GF-D8 (cell line): ENCODE data around the gene TOPBP1.
"Not testable (repeated sequence)": the region's sequence is repeated elsewhere in the genome, so short reads cannot be mapped to it uniquely, and the experiment has no call there.

Experiments used
- DNase-seq: peaks from one replicate; lab custom pipeline; 2025; lab: John Stamatoyannopoulos, UW

Gene TOPBP1

DNA sequence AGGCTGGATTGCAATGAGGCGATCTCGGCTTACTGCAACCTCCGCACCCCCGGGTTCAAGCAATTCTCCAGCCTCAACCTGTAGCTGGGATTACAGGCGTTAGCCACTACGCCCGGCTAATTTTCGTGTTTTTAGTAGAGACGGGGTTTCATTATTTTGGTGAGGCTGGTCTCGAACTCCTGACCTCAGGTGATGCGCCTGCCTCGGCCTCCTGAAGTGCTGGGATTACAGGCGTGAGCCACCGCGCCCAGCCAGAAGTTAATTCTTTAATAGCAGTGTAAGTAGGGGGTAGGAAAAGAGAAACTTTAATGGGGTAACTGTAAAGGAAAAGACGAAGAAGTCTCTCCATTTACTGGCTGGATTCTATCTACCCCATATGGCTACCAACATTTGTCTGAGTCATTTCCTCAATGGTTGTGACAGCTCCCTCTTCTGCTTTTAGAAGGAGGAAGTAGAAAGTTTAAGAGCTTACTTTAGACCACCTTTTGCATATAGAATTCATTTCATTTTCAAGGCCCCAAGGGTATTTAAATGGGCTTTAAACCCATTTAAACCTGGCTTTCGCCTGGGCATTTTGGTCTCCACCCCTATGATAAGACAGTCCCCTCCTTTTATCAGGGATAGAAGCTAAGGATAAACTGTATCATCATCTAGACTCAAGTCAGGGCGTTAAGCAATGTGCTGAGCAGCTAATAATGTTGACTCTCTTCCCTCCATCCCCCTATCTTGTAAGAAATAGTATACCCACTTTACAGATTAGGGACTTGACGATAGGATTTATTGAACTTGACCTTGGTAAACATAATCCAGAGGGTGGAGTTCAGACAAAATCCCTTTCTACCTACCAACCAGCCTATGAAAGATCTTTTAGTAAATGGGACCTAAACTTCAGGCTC lies 89.3 kb downstream of the TOPBP1 start:
- no peak for DNase-seq

DNA sequence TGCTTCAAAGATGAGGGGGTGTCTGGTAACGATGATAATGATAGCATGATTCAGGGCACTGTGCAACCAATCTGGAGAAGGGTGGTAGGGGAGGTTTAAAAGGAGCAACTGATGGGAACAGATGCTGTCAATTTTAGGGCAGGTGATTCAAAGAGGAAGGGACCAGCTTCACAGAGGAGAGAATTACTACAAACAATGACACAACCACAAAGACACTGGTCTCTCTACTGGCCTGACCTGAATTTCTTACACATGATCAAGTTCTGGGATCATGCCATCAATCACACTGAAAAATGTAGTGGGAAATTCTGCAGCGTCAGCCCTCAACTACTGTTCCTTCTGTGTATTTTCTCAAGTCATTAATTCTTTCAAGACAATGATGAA lies 90.8 kb downstream of the TOPBP1 start:
- DNase-seq, result no peak

DNA sequence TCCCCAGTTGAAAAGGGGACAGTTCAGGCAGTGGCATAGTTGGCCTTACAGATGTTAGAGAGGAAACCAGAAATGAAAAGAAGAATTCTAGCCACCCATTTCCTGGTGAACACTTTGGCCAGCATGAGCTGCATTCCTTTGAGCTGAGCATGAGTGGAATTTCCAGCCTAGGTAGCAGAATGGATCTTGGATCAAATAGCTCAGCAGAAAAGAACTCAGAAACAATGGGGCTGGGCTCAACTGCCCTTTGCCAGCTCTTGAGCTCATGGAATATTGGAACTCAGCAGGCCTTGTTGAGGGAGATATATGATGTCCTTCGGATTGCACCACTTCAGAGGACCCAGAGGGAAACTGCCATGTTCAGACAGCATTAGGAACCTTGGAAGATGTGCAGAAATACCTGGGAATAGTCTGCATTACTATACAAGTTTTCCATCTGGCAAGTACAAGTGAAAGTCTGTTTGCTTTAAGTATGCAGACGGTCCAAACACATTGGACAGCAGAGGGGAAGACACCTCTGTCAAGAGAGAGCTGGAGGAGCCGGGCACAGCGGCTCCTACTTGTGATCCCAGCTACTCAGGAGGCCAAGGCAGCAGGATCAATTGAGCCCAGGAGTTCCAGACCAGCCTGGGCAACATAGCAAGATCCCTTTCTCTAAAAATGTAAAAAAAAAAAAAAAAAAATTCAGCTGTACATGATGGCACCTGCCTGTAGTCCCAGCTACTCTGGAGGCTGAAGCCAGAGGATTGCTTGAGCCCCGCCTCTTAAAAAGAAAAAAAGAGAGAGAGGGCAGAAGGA lies 91.4 kb downstream of the TOPBP1 start:
- DNase-seq, result no peak

DNA sequence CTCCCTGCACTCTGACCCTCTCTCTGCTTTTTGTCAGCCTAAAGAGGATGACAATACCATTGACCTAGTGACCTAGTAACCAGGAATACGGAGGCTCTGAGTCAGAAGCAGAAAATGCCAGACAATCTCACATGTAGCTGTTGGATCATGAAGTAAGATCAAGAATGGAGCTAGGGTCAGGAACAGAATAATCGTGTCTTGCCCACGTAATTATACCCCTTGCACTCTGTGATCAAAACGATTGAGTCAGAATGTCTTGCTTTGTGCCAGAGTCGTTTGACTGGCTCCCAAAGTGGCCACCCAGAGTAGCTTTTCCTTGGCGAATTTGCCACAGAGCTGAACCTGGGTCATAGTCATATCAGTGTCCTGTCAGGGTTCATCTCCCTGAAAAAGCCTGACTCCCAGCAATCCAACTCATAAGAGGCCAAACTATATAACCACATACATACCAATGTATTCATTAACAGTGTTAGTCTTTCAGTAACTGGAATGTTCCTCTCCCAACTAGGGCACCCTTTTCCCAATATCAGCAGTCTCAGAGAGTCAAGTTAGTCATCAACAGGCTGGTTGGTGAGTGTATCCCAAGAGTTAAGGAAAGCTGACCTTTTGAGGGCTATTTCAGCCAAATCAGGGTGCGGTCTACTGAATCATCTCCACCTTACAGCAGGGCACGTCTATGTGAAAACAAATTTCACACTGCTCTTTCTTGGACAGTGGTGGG lies 93.3 kb downstream of the TOPBP1 start:
- no peak for DNase-seq

DNA sequence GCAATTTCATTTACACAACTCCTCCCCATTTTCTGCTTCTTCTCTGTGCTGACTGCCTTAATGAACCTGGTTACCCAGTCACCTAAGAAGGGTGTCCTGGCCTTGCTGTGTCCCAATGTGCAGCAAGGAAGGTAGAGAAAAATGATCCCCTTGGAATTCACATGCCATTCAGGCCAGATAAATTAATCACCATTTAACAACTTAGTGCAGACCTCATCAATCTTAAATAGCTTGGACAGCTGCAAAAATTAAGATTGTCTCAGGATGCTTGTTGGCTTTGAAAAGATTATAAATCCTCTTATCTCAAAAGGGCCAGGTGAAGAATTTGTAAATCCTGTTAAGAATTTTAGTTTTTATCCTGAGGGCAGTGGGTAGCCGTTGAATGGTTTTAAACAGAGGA lies 97.9 kb downstream of the TOPBP1 start:
- no peak for DNase-seq

DNA sequence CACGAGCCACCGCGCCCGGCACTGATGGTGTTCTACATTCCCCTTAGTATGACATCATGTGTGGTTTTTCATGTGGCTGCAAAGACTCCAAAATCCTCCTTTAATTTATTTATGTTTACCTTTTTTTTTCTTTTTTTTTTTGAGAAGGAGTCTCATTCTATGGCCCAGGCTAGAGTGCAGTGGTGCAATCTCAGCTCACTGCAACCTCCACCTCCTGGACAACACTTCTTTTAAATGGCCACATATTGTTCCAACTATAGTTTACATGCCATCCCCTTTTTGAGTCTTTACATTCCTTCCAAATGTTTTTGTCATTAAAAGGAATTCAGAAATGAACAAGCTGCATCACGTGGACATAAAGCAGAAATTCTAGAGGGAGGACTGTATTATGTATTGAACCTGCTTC lies 98.6 kb downstream of the TOPBP1 start:
- DNase-seq, result no peak

DNA sequence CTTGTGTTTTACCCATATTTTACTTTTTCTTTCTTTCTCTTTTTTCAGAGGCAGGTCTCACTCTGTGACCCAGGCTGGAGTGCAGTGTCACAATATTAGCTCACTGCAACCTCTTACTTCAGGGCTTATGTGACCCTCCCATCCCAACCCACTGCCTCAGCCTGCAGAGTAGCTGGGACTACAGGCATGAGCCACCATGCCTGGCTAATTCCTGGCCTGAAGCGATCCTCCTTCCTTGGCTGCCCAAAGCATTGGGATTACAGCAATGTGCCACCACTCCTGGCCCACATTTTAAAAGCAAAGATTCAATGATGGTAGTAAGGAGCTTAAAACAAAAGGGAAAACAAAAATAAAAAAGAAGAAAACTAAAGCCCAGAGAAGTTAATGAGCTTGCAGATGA lies 99.4 kb downstream of the TOPBP1 start:
- DNase-seq, result no peak

DNA sequence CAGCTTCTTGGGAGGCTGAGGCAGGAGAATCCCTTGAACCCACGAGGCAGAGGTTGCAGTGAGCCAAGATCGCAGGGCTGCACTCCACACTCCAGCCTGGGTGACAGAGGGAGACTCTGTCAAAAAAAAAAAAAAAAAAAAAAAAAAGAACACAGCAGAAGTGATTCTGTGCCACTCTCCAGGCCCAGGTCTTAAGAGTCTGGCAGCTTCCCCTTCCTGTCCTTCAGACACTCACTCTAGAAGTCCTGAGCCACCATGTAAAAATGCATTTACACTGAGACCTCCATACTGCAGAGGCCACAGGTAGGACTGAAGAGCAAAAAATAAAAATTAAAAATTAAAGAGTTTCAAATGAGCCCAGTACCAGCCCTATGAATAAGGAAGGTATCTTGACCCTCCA lies 100.1 kb downstream of the TOPBP1 start:
- DNase-seq, result no peak

DNA sequence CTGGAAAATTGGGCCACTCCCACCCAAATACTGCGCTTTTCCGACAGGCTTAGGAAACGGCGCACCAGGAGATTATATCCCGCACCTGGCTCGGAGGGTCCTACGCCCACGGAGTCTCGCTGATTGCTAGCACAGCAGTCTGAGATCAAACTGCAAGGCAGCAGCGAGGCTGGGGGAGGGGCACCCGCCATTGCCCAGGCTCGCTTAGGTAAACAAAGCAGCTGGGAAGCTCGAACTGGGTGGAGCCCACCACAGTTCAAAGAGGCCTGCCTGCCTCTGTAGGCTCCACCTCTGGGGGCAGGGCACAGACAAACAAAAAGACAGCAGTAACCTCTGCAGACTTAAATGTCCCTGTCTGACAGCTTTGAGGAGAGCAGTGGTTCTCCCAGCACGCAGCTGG lies 110.2 kb downstream of the TOPBP1 start:
- DNase-seq, result not testable (repeated sequence)
